Mucosa of descending colon (tissue), 3 donors: ENCODE results near the gene CBX4. TPM values are rescaled to one million over a fixed set of nuclear protein-coding genes. Genes with fewer than 3 reads are reported as not detected.

ENCODE experiments used
- ATAC-seq: fragments of 200-7000 bp; cut with Tn5 transposase; one replicate; pipeline ENCODE4 v1.9.1; 2020; ENCODE audit warnings: mild to moderate bottlenecking, moderate library complexity
- DNase-seq, 3 donors: peaks; one replicate each; pipeline ENCODE4 v3.0.0-alpha.2; 2020
- H3K36me3 ChIP-seq: fragments of 200-600 bp; one replicate; pipeline ENCODE4 v1.8.0; 2021; ENCODE audit warnings: low read depth, mild to moderate bottlenecking
- H3K4me1 ChIP-seq: fragments of 200-600 bp; one replicate; pipeline ENCODE4 v1.8.0; 2021; ENCODE audit warnings: low read depth, mild to moderate bottlenecking
- H3K4me3 ChIP-seq: fragments of 200-600 bp; one replicate; pipeline ENCODE4 v1.8.0; 2021; ENCODE audit warnings: mild to moderate bottlenecking
- H3K9me3 ChIP-seq: fragments of 200-600 bp; one replicate; pipeline ENCODE4 v1.8.0; 2021; ENCODE audit warnings: mild to moderate bottlenecking
- CTCF ChIP-seq: fragments of 200-600 bp; IDR thresholded peaks from one replicate; pipeline ENCODE4 v1.8.0; 2022; ENCODE audit warnings: antibody characterized with exemption, mild to moderate bottlenecking
- intact Hi-C, 2 donors: fragments of 100-400 bp; cut with DNase I in 1 of 2; cut with micrococcal nuclease in 1 of 2; formaldehyde crosslinking; loops; one replicate each; pipeline versions ENCODE4 v1.11.0 to v1.11.1; 2022; cut with DNase I, micrococcal nuclease
- total RNA-seq, 3 donors: library from RNA; stranded (reverse); fragmentation: NEBNext Ultra II Directional in 2 of 3; extraction: Animal tissue kit (Norgen Biotek cat#: 25700) in 2 of 3; gene quantifications; one replicate each; pipeline versions ENCODE4 v1.2.1 to v1.2.4, GENCODE V29; 2021 to 2023
- donor health status: DM: no; HTN: no; CAD: no; lungs with moderate emphysema.
- donor health status: DM: no; HTN: no; CAD: no.
- donor health status: DM: no; HTN: yes; CAD: no.

Gene CBX4
- total RNA-seq, 3 donors from 2014 or later = 10.2 to 14.2 (median 13.2) TPM

GRCh38 chr17:79799174-79799537 lies 40.1 kb downstream of the CBX4 start:
- Histone ChIP-seq H3K4me3 (no peak overlapping the region), H3K9me3 (no peaks in the 10 kb centered on the region), H3K36me3 (peaks cover 3% of the 10 kb centered on the region), H3K4me1 (peaks cover 50% of the 10 kb centered on the region)
- no peak for ATAC-seq
- peak in 1 of 3 donors; percentile 43 for DNase-seq
- intact Hi-C loops = no loop called here
- TF ChIP-seq CTCF = no peak

GRCh38 chr17:79798299-79799173 lies 40.7 kb downstream of the CBX4 start:
- DNase-seq = peak in 1 of 3 donors; percentile 55
- no peak for ATAC-seq
- no peaks in the 10 kb centered on the region for H3K9me3 ChIP-seq
- TF ChIP-seq CTCF = no peak
- peaks cover 3% of the 10 kb centered on the region for H3K36me3 ChIP-seq
- intact Hi-C loops = no loop called here
- peaks cover 48% of the 10 kb centered on the region for H3K4me1 ChIP-seq
- H3K4me3 ChIP-seq = no peak overlapping the region

GRCh38 chr17:79797492-79798298 lies 41.5 kb downstream of the CBX4 start:
- no peak for TF ChIP-seq CTCF
- DNase-seq (peak in 1 of 3 donors; percentile 65), ATAC-seq (peak; percentile 20)
- H3K4me3 ChIP-seq = peak overlapping the region; percentile 34
- H3K4me1 ChIP-seq = peaks cover 47% of the 10 kb centered on the region
- intact Hi-C loops = no loop called here
- H3K9me3 ChIP-seq = no peaks in the 10 kb centered on the region
- H3K36me3 ChIP-seq = peaks cover 3% of the 10 kb centered on the region

- Histone ChIP-seq H3K4me3 (peak within 1 kb of the TSS; percentile 34), H3K9me3 (no peaks in the 10 kb centered on the region), H3K36me3 (peaks cover 3% of the 10 kb centered on the region), H3K4me1 (peaks cover 47% of the 10 kb centered on the region)
- peak; percentile 91 for ATAC-seq
- DNase-seq = peak; percentile 100
- no peak for TF ChIP-seq CTCF
- intact Hi-C loops = no loop called here
Measured at GRCh38 chr17:79796763-79797491, 42.3 kb downstream of the CBX4 start, which contains the start of gene CBX8. Gene CBX8 (minus strand): TSS chr17:79797077. CDS start chr17:79796998, 79 bp downstream.

GRCh38 chr17:79796444-79796762 lies 42.8 kb downstream of the CBX4 start:
- intact Hi-C loops = no loop called here
- ATAC-seq (no peak), DNase-seq (no peak)
- H3K36me3 ChIP-seq = peaks cover 3% of the 10 kb centered on the region
- H3K4me3 ChIP-seq = peak overlapping the region; percentile 34
- TF ChIP-seq CTCF = no peak
- peaks cover 46% of the 10 kb centered on the region for H3K4me1 ChIP-seq
- no peaks in the 10 kb centered on the region for H3K9me3 ChIP-seq
